HG03558 (cell line): ENCODE results near the gene TRIM40.
"Not testable (repeated sequence)": the region's sequence is repeated elsewhere in the genome, so short reads cannot be mapped to it uniquely, and the experiment has no call there.

Experiments used
- ATAC-seq: cut with Tn5 transposase; IDR thresholded peaks from one replicate; pipeline ENCODE4 v1.9.1; 2021; ENCODE audit warnings: moderate number of reproducible peaks; ENCODE audit not compliant: unreplicated experiment; ENCODE audit errors: extremely low read depth

The TRIM40 gene

GRCh38 chr6:30113003-30113759 is 22.8 kb upstream of the TRIM40 start, which contains the start of gene TRIM31:
Gene TRIM31 (minus strand): TSS chr6:30113090. CDS start chr6:30112805, 285 bp downstream.
- ATAC-seq: no peak

DNA sequence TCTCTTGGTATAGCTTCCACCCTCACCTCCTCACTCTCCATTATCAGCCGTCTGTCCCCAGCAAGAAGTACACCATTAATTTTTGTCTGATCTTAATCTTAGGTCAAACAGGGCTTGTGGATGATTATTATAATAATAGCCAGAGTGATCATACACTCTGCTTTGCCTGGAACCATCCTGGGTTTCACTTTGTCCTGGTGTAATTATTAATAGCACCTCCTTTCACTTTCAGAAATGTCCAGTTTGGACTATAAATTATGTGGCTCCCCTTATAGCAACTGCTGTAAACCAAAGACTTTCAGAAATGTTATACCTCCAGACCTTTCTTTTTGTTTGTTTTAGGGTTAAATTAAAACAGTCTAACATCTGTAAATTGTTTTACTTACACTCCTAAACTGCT is 22.1 kb upstream of the TRIM40 start:
- ATAC-seq: no peak

- no peak for ATAC-seq
Measured at GRCh38 chr6:30116724-30117123, 19.2 kb upstream of the TRIM40 start.

DNA sequence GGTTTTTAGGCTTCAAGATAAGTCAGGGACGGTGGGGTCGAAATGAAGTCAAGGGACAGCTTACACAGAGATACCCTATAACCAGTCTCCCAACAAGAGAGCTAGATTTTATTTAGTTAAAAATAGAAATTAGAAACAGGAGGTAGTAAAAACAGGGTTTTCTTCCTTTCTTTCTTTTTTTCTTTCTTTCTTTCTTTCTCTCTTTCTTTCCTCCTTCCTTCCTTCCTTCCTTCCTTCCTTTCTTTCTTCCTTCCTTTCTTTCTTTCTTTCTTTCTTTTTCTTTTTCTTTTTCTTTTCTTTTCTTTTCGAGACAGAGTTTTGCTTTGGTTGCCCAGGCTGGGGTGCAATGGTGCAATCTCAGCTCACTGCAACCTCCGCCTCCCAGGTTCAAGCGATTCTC is 17.2 kb upstream of the TRIM40 start:
- not testable (repeated sequence) for ATAC-seq

- no peak for ATAC-seq
Measured at GRCh38 chr6:30121446-30122366, 14.2 kb upstream of the TRIM40 start.

GRCh38 chr6:30122515-30122914 is 13.4 kb upstream of the TRIM40 start:
- ATAC-seq: no peak

DNA sequence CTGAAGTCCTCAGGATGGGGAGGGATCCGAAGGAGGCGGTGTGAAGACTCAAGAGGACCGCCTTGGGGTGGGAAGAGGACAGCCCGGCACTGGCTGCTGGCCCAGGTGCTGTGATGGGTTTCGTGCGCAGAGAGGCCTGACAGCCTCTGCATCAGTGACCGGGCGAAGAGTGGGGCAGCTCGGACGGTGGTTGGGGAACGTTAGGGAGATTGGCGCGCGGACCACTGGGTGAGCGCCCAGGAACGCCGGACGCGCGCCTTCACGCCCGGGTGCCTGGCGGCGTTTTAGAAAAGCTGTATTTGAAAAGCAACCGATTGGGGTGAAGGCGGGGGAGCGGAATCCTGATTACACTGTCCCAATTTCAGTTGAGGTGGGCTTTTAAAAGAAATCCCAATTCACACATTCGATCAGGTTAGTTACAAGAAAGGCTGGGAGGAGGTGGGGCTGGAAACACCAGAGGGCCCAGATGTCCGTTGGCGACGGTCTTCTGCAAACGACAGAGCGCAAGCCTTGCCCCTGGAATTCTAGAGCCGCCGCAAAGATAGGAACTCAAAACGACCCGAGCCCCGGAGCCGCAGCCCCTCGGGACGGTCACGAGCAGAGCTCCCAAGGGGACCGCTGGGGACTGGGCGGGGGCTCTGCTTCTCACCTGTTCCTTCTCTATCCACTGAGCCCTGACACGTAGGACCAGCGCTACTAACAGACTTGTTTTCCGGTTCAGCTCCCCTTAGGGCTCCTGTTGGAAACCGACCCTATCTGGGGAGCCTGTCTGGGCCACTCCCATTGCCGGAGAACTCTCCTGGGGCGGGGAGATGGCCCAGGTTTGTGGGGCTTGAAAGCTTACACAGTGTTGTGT is 8.5 kb upstream of the TRIM40 start:
- ATAC-seq: no peak

DNA sequence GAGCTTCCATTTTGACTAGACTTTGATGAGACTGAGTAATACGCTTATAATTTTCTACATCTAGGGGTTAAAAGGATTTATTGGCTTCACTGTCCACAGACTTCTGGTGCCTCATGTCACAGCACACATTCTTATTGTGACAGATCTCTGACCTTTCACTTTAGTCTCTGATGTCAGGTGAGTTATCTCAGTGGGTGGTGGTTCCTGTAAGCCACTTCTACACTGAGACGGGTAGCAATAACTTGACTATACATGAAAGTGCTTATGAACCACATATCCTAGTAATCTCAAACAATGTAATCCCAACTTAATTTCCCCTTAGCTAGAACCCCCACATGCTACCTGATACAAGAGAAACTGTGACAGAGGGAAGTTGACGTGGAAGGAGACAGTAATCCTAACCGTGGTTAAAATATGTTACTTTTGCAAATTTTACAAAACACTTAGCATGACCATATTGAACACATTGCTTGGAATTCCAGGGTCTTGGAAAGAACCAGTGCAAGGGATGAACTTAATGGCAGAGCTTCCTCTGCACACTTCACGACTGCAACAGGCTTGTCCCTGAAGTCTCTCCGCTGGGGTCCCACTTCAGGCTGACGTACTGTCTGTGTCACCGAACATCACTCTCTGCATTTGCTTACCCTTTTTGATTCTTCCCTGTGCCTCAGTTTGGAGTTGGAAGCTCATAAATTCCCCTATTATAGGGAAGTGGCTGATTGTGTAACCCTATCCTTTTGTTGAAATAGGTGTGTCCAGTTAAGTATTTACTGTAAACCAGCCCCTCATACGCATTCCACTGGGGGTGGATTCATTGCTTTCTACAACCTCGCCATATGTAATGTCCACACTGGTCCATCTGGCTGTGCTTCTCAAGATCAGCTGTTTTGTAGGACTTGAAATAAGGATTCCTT is 6.4 kb upstream of the TRIM40 start:
- ATAC-seq: no peak

DNA sequence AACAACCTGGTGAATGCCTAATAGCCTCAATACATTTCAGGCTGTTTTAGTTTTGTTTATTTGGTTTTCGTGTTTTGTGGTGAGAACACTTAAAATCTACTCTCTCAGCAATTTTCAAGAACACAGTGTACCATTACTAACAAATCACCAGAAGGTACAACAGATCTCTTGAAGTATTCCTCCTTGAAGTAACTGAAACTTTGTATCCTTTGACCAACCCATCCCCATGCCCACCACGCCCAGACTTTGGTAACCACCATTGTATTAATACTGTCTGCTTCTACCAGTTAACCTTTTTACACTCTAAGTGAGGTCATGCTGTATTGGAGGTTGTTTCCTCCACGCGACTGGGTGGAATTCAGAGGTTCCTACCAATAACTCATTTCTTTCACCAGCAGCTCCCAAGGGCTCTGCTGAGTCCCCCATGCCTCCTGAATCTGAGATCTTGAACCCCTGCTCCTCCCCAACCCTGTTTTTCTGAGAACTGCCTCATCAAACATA is 5.7 kb upstream of the TRIM40 start:
- no peak for ATAC-seq

GRCh38 chr6:30130887-30131862 is 4.8 kb upstream of the TRIM40 start:
- ATAC-seq: no peak

- no peak for ATAC-seq
Measured at GRCh38 chr6:30131947-30132497, 3.9 kb upstream of the TRIM40 start.

DNA sequence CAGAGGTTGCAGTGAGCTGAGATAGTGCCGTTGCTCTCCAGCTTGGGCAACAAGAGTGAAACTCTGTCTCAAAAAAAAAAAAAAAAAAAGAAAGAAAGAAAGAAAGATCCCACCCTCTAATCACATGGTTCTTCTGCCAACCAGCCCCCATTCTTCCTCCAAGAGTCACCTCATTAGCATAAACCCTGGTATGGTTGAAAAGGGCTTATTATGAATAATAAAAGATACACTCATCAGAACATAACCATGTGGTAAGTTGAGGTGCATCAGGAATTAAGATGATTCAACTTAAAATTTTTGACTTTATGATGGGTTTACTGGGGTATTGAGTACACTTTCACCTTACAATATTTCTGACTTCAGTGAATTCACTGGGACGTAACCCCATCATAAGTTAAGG is 793 bp upstream of the TRIM40 start:
- no peak for ATAC-seq

DNA sequence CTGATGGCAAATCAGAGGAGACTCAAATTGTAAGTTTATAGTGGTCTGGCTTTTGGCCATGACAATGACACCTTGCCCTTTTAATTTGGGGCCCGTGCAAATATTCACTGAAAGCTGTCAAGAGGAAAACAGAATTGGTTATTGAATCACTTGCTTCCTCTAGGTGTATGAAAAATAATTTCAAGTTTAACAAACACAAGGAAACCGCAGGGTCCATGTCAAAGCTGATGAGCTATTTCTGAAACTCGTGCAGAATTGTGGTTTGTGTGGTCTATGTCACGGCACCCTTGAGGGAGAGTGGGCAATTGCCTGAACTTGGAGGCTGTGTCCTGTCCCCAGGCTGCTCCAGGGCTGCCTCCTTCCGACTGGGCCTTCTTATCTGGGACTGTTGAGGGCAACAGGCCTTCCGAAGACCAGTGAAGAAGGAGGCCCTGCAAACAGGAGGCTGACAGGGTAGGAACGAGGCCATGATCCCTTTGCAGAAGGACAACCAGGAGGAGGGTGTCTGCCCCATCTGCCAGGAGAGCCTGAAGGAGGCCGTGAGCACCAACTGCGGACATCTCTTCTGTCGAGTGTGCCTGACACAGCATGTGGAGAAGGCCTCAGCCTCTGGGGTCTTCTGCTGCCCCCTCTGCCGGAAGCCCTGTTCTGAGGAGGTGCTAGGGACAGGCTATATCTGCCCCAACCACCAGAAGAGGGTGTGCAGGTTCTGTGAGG is 788 bp downstream of the TRIM40 start:
- no peak for ATAC-seq

DNA sequence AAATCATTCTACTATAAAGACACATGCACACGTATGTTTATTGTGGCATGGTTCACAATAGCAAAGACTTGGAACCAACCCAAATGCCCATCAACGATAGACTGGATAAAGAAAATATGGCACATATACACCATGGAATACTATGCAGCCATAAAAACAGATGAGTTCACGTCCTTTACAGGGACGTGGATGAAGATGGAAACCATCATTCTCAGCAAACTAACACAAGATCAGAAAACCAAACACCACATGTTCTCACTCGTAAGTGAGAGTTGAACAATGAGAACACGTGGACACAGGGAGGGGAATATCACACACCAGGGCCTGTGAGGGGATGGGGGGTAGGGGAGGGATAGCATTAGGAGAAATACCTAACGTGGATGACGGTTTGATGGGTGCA is 4.3 kb downstream of the TRIM40 start:
- ATAC-seq: not testable (repeated sequence)

- no peak for ATAC-seq
Measured at GRCh38 chr6:30142665-30143064, 6.7 kb downstream of the TRIM40 start.

DNA sequence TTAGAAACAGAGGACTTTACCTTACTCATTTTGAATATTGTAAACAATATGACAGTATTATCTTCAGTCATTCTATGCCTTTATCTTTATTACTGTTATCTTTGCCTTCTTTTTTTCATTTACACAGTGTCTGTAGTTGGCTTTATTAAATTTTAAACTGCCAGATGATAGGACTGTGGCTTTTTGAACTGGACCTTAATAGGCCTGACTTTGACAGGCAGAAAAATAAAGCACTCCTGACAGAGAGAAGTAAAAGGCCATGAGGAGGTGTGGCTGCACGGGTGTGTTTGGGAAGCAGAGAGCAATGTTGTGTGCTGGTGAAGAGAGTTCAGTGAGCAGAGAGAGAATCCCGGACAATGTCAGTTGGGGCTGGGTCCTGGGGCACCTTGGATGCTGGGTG is 7.8 kb downstream of the TRIM40 start:
- ATAC-seq: no peak

GRCh38 chr6:30144811-30145210 is 8.9 kb downstream of the TRIM40 start:
- no peak for ATAC-seq
